HepG2 (cell line): Measurements from ENCODE around the gene TMEM87B. TPM values are rescaled to one million over a fixed set of nuclear protein-coding genes. Genes with fewer than 3 reads are reported as not detected.
A peak's percentile ranks its signal among the peaks of the same experiment; 100 is the strongest.

ENCODE experiments used
- AFF4 ChIP-seq: sonication (generic); formaldehyde crosslinking; IDR thresholded peaks from 2 replicates; pipeline ENCODE4 v1.4.0; 2020; ENCODE audit warnings: missing genetic modification reagents
- CAMTA2 ChIP-seq: sonication (generic); formaldehyde crosslinking; IDR thresholded peaks from 2 replicates; pipeline ENCODE4 v1.4.0; 2020; ENCODE audit warnings: mild to moderate bottlenecking, missing genetic modification reagents, borderline replicate concordance
- ELF1 ChIP-seq: sonication (generic); formaldehyde crosslinking; IDR thresholded peaks from 2 replicates; pipeline ENCODE4 v1.4.0; 2020; ENCODE audit warnings: missing genetic modification reagents
- ETV6 ChIP-seq: sonication (generic); formaldehyde crosslinking; conservative IDR thresholded peaks from 2 replicates; pipeline ENCODE4 v1.4.0; 2020; ENCODE audit warnings: missing genetic modification reagents
- KDM3A ChIP-seq: IDR thresholded peaks from 2 replicates; pipeline ENCODE4 v1.6.1; 2018; ENCODE audit warnings: low read depth, missing compliant biosample characterization
- MAFK ChIP-seq, 2 experiments: IDR thresholded peaks in 1 of 2; conservative IDR thresholded peaks in 1 of 2; 2 replicates each; pipeline ENCODE4 v1.6.1; 2011; ENCODE audit warnings: improper control_type of control experiment in 2 of 2, low read length in 2 of 2
- NFATC3 ChIP-seq: sonication (generic); formaldehyde crosslinking; IDR thresholded peaks from 2 replicates; pipeline ENCODE4 v1.5.1; 2020; ENCODE audit warnings: mild to moderate bottlenecking, missing genetic modification reagents
- NPAS2 ChIP-seq: sonication (generic); formaldehyde crosslinking; IDR thresholded peaks from 2 replicates; pipeline ENCODE4 v1.8.0; 2022; ENCODE audit warnings: mild to moderate bottlenecking, missing genetic modification reagents, borderline replicate concordance
- POLR2AphosphoS2 ChIP-seq: IDR thresholded peaks from 2 replicates; pipeline ENCODE4 v1.6.1; 2011; ENCODE audit warnings: low read depth, low read length, improper control_type of control experiment
- SNRNP70 ChIP-seq: fragments of 200-400 bp; formaldehyde crosslinking; IDR thresholded peaks from 2 replicates; pipeline ENCODE4 v1.6.1; 2017; ENCODE audit warnings: mild to moderate bottlenecking, low read depth, low read length, moderate library complexity
- SRY ChIP-seq: sonication (generic); formaldehyde crosslinking; IDR thresholded peaks from 2 replicates; pipeline ENCODE4 v1.8.0; 2022; ENCODE audit warnings: mild to moderate bottlenecking, missing genetic modification reagents
- ZNF264 ChIP-seq: sonication (generic); formaldehyde crosslinking; IDR thresholded peaks from 2 replicates; pipeline ENCODE4 v1.4.0; 2020; ENCODE audit warnings: missing genetic modification reagents
- ZNF275 ChIP-seq: sonication (generic); formaldehyde crosslinking; IDR thresholded peaks from 2 replicates; pipeline ENCODE4 v1.8.0; 2022; ENCODE audit warnings: missing genetic modification reagents, mild to moderate bottlenecking, inconsistent platforms, borderline replicate concordance
- ZNF609 ChIP-seq: sonication (generic); formaldehyde crosslinking; IDR thresholded peaks from 2 replicates; pipeline ENCODE4 v1.4.0; 2020; ENCODE audit warnings: mild to moderate bottlenecking, missing genetic modification reagents, borderline replicate concordance
- ZNF670 ChIP-seq: sonication (generic); formaldehyde crosslinking; IDR thresholded peaks from 2 replicates; pipeline ENCODE4 v1.8.0; 2022; ENCODE audit warnings: mild to moderate bottlenecking, missing genetic modification reagents, borderline replicate concordance
- ZNF784 ChIP-seq: sonication (generic); formaldehyde crosslinking; IDR thresholded peaks from 2 replicates; pipeline ENCODE4 v1.5.1; 2020; ENCODE audit warnings: missing genetic modification reagents, mild to moderate bottlenecking, borderline replicate concordance
- ZZZ3 ChIP-seq: sonication (generic); formaldehyde crosslinking; IDR thresholded peaks from 2 replicates; pipeline ENCODE4 v1.4.0; 2020; ENCODE audit warnings: missing genetic modification reagents, mild to moderate bottlenecking, borderline replicate concordance
- polyA plus RNA-seq, 8 experiments: library from polyadenylated mRNA; depleted of rRNA in 3 of 8; stranded (reverse) in 7 of 8; unstranded in 1 of 8; fragments of >200 nt; fragmentation: Illumina TruSeq in 4 of 8; extraction: Trizol in 4 of 8; gene quantifications; 2 replicates each; pipeline versions ENCODE4 v1.2.1 to v1.2.3, GENCODE V29; 2011 to 2016; ENCODE audit warnings: low read depth in 4 of 8, missing spikeins in 1 of 8, mixed read lengths in 1 of 8; ENCODE audit not compliant: insufficient read depth in 1 of 8
- total RNA-seq, 5 experiments: library from RNA; depleted of rRNA; stranded (reverse); fragments of >200 nt; fragmentation: Illumina TruSeq; extraction: Trizol; gene quantifications; 2 replicates each; pipeline ENCODE4 v1.2.3, GENCODE V29; 2016; ENCODE audit warnings: low read depth in 1 of 5

The TMEM87B gene
- total and polyA plus RNA-seq, 2 of the 13 experiments (the other 11 are each of a cell fraction or from before 2014, with no cell fraction given): 15.1 to 16.2 TPM

GRCh38 chr2:112053917-112054846 is 887 bp upstream of the TMEM87B start (continued):
- TF ChIP-seq ZNF275: no peak
- TF ChIP-seq ZNF609 (CRISPR knock-in tag): no peak
- TF ChIP-seq ZZZ3 (CRISPR knock-in tag): no peak
- TF ChIP-seq ZNF264 (CRISPR knock-in tag): 0 out of 2 replicates have a peak, but pooled peaks have one; percentile 36
- TF ChIP-seq SNRNP70: no peak
- TF ChIP-seq POLR2AphosphoS2: no peak
- TF ChIP-seq NFATC3 (CRISPR knock-in tag): no peak
- no peak for TF ChIP-seq CAMTA2
- no peak for TF ChIP-seq MAFK (conservative IDR thresholded peaks at IDR 0.05 in 1 of 2, IDR thresholded peaks at IDR 0.05 in 1 of 2; ENCODE audit: low read length in 2 of 2)
- no peak for TF ChIP-seq SRY
- TF ChIP-seq ZNF670 (CRISPR knock-in tag): no peak
- TF ChIP-seq AFF4: no peak
- TF ChIP-seq ETV6 (CRISPR knock-in tag): no peak
- no peak for TF ChIP-seq ZNF784
- no peak for TF ChIP-seq ELF1 (CRISPR knock-in tag)
- TF ChIP-seq KDM3A: no peak
- TF ChIP-seq NPAS2 (CRISPR knock-in tag): no peak
